ENCODE data around the gene TWIST2. TPM values are rescaled to one million over a fixed set of nuclear protein-coding genes. Genes with fewer than 3 reads are reported as not detected.

The TWIST2 gene
- total and polyA plus RNA-seq, 10 of the 15 experiments (the other 5 are each of a cell fraction or from before 2014, with no cell fraction given) = not detected

DNA sequence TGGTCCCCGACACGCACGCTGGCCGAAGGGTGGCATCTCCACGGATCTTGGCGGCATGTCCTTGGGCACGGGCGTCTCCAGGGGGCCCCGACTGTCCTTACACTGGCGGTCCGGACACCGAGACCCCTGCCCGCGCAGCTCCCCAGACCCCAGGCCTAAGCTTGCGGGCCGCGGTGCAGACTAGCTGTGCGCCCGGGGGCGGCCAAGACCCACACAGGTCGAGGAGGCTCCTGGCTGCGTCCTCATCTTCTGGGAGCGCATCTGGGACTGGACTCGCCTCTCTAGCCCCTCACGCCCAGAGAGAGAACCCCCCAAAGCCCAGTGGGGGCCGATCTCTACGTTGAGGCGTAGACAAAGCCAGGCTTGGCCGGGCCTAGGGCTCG, 475 bp upstream of the TWIST2 start (continued):
- TF ChIP-seq, protein P1, sequence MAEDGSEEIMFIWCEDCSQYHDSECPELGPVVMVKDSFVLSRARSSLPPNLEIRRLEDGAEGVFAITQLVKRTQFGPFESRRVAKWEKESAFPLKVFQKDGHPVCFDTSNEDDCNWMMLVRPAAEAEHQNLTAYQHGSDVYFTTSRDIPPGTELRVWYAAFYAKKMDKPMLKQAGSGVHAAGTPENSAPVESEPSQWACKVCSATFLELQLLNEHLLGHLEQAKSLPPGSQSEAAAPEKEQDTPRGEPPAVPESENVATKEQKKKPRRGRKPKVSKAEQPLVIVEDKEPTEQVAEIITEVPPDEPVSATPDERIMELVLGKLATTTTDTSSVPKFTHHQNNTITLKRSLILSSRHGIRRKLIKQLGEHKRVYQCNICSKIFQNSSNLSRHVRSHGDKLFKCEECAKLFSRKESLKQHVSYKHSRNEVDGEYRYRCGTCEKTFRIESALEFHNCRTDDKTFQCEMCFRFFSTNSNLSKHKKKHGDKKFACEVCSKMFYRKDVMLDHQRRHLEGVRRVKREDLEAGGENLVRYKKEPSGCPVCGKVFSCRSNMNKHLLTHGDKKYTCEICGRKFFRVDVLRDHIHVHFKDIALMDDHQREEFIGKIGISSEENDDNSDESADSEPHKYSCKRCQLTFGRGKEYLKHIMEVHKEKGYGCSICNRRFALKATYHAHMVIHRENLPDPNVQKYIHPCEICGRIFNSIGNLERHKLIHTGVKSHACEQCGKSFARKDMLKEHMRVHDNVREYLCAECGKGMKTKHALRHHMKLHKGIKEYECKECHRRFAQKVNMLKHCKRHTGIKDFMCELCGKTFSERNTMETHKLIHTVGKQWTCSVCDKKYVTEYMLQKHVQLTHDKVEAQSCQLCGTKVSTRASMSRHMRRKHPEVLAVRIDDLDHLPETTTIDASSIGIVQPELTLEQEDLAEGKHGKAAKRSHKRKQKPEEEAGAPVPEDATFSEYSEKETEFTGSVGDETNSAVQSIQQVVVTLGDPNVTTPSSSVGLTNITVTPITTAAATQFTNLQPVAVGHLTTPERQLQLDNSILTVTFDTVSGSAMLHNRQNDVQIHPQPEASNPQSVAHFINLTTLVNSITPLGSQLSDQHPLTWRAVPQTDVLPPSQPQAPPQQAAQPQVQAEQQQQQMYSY (CRISPR knock-in tag; IDR thresholded peaks at IDR 0.05) = no peak
- no peak for TF ChIP-seq CEBPB (IDR thresholded peaks at IDR 0.05; ENCODE audit: borderline replicate concordance in 1 of 2, low read depth in 2 of 2, low read length in 2 of 2)
- no peak for TF ChIP-seq HCFC1 (IDR thresholded peaks at IDR 0.05; ENCODE audit: low read length)
- TF ChIP-seq NFYB (IDR thresholded peaks at IDR 0.05; ENCODE audit: insufficient read depth, low read depth, low read length) = no peak

DNA sequence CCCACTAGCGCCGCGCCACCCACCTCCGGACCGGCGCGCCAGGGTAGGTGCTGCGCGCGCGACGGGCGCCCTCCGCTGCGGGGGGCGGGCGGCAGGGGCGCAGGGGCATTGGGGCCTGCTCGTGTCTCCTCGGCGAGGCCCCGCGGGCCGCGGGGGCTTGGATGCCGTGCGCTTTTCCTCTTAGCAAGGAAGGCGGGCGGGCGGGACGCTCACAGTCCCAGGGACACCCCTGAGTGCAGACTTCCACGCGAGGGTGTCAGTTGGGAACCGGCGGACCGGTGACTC, 748 bp downstream of the TWIST2 start:
- SMC1A ChIA-PET (ENCODE audit: uncharacterized antibody, unreplicated experiment) = no interaction called here
- in situ Hi-C loops (cut with MboI) = no loop called here

More for the DNA sequence above, 748 bp downstream of the TWIST2 start:
- POLR2A ChIA-PET = no interaction called here
- no peak for TF ChIP-seq KDM1A (IDR thresholded peaks at IDR 0.05; ENCODE audit: borderline replicate concordance)
- TF ChIP-seq SUPT20H (IDR thresholded peaks at IDR 0.05; ENCODE audit: borderline replicate concordance, control insufficient read depth, low read depth, low read length) = no peak
- TF ChIP-seq, protein P2, sequence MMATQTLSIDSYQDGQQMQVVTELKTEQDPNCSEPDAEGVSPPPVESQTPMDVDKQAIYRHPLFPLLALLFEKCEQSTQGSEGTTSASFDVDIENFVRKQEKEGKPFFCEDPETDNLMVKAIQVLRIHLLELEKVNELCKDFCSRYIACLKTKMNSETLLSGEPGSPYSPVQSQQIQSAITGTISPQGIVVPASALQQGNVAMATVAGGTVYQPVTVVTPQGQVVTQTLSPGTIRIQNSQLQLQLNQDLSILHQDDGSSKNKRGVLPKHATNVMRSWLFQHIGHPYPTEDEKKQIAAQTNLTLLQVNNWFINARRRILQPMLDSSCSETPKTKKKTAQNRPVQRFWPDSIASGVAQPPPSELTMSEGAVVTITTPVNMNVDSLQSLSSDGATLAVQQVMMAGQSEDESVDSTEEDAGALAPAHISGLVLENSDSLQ (IDR thresholded peaks at IDR 0.05) = no peak
- no peak for TF ChIP-seq MYC (IDR thresholded peaks at IDR 0.05; ENCODE audit: insufficient read depth, insufficient read length, insufficient replicate concordance, low read length, severe bottlenecking)
- TF ChIP-seq TCF12 (IDR thresholded peaks at IDR 0.05; ENCODE audit: low read depth, low read length) = no peak
- H3K27me3 ChIP-seq (replicated peaks in 1 of 2; ENCODE audit: control insufficient read depth in 2 of 2, insufficient read depth in 2 of 2, low read length in 1 of 2) = no peaks in the 10 kb centered on the region; a peak in 2 of 4 replicates
- no peak overlapping the region for H3K4me2 ChIP-seq (ENCODE audit: control insufficient read depth, insufficient read depth)
- ATAC-seq (no peak), FAIRE-seq (no peak), DNase-seq (ENCODE audit: low read depth, low spot score) (no peak)
- CTCF ChIA-PET = no interaction called here
- H4K20me1 ChIP-seq (ENCODE audit: control insufficient read depth, insufficient read depth) = no peaks in the 10 kb centered on the region
- H3K4me1 ChIP-seq (ENCODE audit: control insufficient read depth, insufficient read depth, low read length) = no peaks in the 10 kb centered on the region
- RAD21 ChIA-PET (ENCODE audit: unreplicated experiment) = no interaction called here
- intact Hi-C loops (cut with micrococcal nuclease; ENCODE audit: unreplicated experiment) = no loop called here
- H3K4me3 ChIP-seq = no peak overlapping the region
- no peaks in the 10 kb centered on the region for H3K79me2 ChIP-seq (ENCODE audit: control insufficient read depth, insufficient read depth, low read length)
- H3K36me3 ChIP-seq (ENCODE audit: control insufficient read depth in 2 of 2, insufficient read depth in 2 of 2, low read length in 1 of 2) = no peaks in the 10 kb centered on the region
- no peaks in the 10 kb centered on the region; the same call in 2 of the 3 replicates for H3K9me3 ChIP-seq (replicated peaks; ENCODE audit: control insufficient read depth, insufficient read depth, low read length)
- BruUV-seq (replicated peaks) = no TSS peak
- 56% methylated on average over 19 of the region's 36 CpGs for WGBS (ENCODE audit: insufficient coverage, insufficient replicate concordance, low lambda C conversion rate, missing lambda C conversion rate)
- no peak overlapping the region for H3K9ac ChIP-seq (ENCODE audit: control insufficient read depth, insufficient read depth, low read length)
- no peak overlapping the region for H2AFZ ChIP-seq (ENCODE audit: control insufficient read depth, low read depth, low read length)
- no peak overlapping the region for H3K27ac ChIP-seq (ENCODE audit: control insufficient read depth, insufficient read depth)
